Neural progenitor cell (in vitro differentiated cells): Measurements from ENCODE around the gene LAMA2.
"Not testable (repeated sequence)": the region's sequence is repeated elsewhere in the genome, so short reads cannot be mapped to it uniquely, and the experiment has no call there.

Experiments used
- EZH2 ChIP-seq: fragments of 200-600 bp; sonication (generic); IDR thresholded peaks from 2 replicates; pipeline ENCODE4 v1.6.1; 2017; ENCODE audit warnings: antibody characterized with exemption, mild to moderate bottlenecking, moderate library complexity
- TF ChIP-seq, protein P1 (sequence below): fragments of 200-600 bp; sonication (generic); IDR thresholded peaks from 2 replicates; pipeline ENCODE4 v1.5.1; 2017; ENCODE audit warnings: antibody characterized with exemption, mild to moderate bottlenecking

DNA sequence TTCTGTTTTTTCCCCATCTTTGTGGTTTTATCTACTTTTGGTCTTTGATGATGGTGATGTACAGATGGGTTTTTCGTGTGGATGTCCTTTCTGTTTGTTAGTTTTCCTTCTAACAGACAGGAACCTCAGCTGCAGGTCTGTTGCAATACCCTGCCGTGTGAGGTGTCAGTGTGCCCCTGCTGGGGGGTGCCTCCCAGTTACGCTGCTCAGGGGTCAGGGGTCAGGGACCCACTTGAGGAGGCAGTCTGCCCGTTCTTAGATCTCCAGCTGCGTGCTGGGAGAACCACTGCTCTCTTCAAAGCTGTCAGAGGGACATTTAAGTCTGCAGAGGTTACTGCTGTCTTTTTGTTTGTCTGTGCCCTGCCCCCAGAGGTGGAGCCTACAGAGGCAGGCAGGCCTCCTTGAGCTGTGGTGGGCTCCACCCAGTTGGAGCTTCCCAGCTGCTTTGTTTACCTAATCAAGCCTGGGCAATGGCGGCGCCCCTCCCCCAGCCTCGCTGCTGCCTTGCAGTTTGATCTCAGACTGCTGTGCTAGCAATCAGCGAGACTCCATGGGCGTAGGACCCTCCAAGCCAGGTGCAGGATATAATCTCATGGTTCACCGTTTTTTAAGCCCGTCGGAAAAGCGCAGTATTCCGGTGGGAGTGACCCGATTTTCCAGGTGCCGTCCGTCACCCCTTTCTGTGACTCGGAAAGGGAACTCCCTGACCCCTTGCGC, 289.5 kb downstream of the LAMA2 start:
- TF ChIP-seq, protein P1, sequence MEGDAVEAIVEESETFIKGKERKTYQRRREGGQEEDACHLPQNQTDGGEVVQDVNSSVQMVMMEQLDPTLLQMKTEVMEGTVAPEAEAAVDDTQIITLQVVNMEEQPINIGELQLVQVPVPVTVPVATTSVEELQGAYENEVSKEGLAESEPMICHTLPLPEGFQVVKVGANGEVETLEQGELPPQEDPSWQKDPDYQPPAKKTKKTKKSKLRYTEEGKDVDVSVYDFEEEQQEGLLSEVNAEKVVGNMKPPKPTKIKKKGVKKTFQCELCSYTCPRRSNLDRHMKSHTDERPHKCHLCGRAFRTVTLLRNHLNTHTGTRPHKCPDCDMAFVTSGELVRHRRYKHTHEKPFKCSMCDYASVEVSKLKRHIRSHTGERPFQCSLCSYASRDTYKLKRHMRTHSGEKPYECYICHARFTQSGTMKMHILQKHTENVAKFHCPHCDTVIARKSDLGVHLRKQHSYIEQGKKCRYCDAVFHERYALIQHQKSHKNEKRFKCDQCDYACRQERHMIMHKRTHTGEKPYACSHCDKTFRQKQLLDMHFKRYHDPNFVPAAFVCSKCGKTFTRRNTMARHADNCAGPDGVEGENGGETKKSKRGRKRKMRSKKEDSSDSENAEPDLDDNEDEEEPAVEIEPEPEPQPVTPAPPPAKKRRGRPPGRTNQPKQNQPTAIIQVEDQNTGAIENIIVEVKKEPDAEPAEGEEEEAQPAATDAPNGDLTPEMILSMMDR, result not testable (repeated sequence)
- not testable (repeated sequence) for TF ChIP-seq EZH2
